DMS114 treated with DMSO at 0.1 percent for 48 hours (cell line): ENCODE data around the gene HNRNPC.
A peak's percentile ranks its signal among the peaks of the same experiment; 100 is the strongest.
"Not testable (repeated sequence)": the region's sequence is repeated elsewhere in the genome, so short reads cannot be mapped to it uniquely, and the experiment has no call there.

ENCODE experiments used
- DNase-seq: peaks from one replicate; lab custom pipeline; 2025; ENCODE audit not compliant: unreplicated experiment; lab: John Stamatoyannopoulos, UW

Gene HNRNPC

DNA sequence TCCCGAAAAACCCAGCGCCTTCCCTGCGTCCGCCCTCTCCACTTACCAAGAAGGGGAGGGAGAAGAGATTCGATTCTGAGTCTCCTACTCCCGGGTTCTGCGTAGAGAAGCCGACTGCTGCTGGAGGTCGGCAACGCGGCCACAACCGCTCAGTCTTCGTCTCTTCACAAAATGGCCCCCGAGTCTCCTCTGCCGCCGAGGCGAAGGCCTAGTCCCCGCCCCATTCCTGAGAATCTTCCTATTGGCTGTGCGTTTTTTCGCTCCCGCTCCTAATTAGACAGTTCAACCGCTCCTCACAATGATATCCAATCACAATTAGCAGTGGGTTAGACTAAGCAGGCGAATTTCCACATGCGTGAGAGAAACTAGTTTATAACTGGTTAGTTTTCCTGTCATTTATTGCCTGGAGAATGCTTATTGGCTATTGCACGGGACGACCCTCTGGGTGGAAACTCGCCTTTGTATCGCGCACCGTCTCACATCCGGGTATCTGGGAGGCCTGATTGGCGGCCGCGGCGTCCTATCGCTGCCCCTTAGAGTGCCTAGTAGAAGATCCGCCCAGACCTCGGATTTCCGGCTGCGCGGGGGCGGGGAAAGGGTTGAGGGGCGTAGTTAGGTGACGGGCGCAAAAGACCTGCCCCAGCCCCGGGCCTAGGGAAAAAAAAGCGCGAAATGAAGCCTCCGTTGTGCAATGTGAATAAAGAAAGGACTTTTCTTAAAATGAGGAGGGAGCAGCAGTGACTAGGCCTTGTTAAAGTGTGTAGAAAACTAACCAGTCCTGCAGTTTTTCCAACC is at the start of gene HNRNPC:
Gene HNRNPC (minus strand): TSS at position 191 of the 795 bp plus-strand sequence. CDS start 35,249 bp downstream, outside the sequence.
- peak; percentile 98 for DNase-seq

DNA sequence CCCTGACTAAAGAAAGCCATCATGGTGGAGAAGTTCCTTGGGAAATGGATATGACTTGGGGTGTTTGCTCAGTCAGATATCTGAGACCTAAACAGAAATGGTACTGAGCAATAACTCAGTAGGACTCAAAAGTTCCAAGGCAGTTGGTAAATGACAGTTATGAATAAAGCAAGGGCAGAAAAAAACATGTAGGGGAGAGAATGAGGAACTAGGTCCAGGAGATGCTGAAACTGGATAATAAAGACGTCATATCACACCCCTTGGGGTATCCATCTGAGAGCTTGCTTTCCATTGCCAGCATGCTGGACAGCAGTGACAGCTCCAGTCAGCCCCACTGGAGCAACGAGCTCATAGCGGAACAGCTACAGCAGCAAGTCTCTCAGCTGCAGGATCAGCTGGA is 48.2 kb upstream of the HNRNPC start:
- DNase-seq, result no peak

GRCh38 chr14:21313512-21313911 is 44.3 kb upstream of the HNRNPC start:
- no peak for DNase-seq

GRCh38 chr14:21311614-21312013 is 42.4 kb upstream of the HNRNPC start:
- no peak for DNase-seq

GRCh38 chr14:21309956-21310355 is 40.7 kb upstream of the HNRNPC start:
- DNase-seq, result no peak

- no peak for DNase-seq
Observed at GRCh38 chr14:21309238-21309636, 40.0 kb upstream of the HNRNPC start.

GRCh38 chr14:21308479-21309237 is 39.4 kb upstream of the HNRNPC start:
- DNase-seq, result peak; percentile 32

- DNase-seq, result no peak
Observed at GRCh38 chr14:21308132-21308478, 38.9 kb upstream of the HNRNPC start.

DNA sequence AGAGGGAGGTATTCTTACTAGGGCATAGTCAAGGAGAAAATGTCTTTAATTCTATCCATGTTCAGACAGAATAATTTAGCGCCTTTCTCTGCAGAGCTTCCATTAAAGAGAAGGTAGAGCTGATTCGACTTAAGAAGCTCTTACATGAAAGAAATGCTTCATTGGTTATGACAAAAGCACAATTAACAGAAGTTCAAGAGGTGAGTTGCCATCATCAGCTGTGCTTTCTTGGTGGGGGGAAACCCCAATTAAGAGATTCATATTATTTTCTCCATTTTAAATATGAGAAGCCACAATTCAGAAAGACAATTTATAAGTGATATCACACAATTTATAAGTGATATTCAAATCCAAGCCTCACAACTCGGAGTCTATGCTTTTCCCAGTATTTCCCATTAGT is 38.4 kb upstream of the HNRNPC start:
- no peak for DNase-seq

GRCh38 chr14:21302836-21303140 is 33.5 kb upstream of the HNRNPC start:
- not testable (repeated sequence) for DNase-seq

- no peak for DNase-seq
Observed at GRCh38 chr14:21302013-21302835, 33.0 kb upstream of the HNRNPC start.

DNA sequence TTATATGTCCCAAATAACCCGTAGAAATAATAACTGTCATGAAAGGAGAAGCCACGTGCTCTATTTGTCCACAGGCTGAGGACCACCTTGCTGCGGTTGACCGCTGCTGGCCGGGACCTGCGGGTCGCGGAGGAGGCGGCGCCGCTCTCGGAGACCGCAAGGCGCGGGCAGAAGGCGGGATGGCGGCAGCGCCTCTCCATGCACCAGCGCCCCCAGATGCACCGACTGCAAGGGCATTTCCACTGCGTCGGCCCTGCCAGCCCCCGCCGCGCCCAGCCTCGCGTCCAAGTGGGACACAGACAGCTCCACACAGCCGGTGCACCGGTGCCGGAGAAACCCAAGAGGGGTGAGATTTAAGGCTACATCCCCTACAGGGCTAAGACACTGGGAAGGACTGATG is 31.6 kb upstream of the HNRNPC start:
- peak; percentile 13 for DNase-seq

DNA sequence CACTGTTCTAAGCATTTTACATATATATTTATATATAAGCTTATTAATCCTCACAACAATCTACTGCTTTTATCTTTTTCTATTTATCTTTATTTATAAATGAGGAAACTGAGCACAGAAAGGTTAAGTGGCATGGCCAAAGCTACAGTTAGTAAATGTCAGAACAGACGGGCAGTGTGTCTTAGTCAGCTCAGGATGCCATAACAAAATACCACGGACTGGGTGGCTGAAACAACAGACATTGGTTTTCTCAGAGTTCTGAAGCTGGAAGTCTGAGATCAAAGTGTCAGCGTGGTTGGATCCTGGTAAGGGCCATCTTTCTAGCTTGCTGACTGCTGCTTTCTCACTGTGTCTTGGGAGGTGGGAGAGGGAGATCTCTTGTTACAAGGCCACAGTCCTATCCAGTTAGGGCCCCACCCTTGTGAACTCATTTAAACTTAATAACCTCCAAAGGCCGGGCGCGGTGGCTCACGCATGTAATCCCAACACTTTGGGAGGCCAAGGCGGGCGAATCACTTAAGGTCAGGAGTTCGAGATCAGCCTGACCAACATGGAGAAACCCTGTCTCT is 30.4 kb upstream of the HNRNPC start:
- DNase-seq, result no peak

DNA sequence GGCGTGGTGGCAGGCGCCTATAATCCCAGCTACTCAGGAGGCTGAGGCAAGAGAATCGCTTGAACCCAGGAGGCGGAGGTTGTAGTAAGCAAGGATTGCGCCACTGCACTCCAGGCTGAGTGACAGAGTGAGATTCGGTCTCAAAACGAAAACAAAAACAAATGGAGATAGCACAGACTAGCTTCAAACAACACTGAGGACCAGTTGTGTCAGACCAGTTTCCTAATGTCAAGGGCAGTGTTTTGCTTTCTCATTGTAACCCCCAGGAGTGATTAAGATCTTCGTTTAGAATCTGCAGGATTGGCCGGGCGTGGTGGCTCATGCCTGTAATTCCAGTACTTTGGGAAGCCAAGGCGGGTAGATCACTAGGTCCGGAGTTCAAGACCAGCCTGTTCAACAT is 29.1 kb upstream of the HNRNPC start:
- DNase-seq, result no peak

GRCh38 chr14:21294026-21294425 is 24.8 kb upstream of the HNRNPC start:
- not testable (repeated sequence) for DNase-seq

DNA sequence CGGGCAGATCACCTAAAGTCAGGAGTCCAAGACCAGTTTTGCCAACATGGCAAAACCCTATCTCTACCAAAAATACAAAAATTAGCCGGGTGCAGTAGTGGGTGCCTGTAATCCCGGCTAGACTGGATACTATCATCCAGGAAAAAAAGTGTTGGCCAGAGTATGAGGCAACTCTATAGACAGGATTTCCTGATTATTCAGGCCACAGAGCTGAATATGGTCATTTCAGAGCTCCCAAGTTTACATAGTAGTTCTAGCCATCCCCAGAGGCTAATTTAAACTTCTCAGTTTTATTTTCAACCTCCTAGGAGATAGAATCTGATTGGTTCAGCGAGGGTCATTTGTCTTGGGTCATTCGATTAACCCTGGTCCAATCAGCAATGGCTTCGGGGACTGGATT is 17.9 kb upstream of the HNRNPC start:
- no peak for DNase-seq

DNA sequence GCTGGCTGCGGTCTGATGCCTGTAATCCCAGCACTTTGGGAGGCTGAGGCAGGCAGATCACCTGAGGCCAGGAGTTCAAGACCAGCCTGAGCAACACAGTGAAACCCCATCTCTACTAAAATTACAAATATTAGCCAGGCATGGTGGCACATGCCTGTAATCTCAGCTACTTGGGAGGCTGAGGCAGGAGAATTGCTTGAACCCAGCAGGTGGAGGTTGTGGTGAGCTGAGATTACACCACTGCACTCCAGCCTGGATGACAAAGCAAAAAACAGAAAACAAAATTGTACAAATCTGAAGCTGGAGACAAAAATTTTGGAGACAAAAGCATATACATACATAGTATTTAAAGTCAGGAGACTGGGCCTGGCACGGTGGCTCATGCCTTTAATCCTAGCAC is 17.3 kb upstream of the HNRNPC start:
- DNase-seq, result not testable (repeated sequence)

- DNase-seq, result not testable (repeated sequence)
Observed at GRCh38 chr14:21281917-21282316, 12.7 kb upstream of the HNRNPC start.

GRCh38 chr14:21279783-21280182 is 10.5 kb upstream of the HNRNPC start, which contains the start of gene RPGRIP1:
Gene RPGRIP1, plus strand, starts transcription at chr14:21280083. Its CDS starts 7,894 bp downstream, at chr14:21287977.
- no peak for DNase-seq

DNA sequence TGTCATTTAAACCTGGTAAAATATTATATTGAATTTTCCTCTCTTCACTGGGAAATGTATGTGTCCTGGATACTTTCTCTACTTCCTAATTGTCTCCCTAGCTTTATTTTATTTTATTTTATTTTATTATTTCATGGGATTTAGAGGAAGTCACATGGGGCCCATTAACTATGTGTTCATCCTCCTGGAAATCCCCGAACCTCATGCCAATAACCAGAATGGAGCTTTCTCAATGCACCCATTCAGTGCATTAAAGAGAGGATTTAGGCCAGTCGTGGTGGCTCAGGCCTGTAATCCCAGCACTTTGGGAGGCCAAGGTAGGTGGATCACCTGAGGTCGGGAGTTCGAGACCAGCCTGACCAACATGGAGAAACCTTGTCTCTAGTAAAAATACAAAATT is 9.4 kb upstream of the HNRNPC start:
- no peak for DNase-seq

GRCh38 chr14:21275261-21275858 is 6.1 kb upstream of the HNRNPC start:
- DNase-seq, result no peak
